Esophagus squamous epithelium (tissue), 4 donors: Measurements from ENCODE around the gene ARFGAP3.

ENCODE experiments used
- POLR2A ChIP-seq, 4 donors: fragments of 450-650 bp; IDR thresholded peaks; one replicate each; pipeline ENCODE4 v1.6.1; 2017; ENCODE audit warnings: antibody characterized with exemption in 4 of 4, mild to moderate bottlenecking in 4 of 4, moderate library complexity in 3 of 4
- TF ChIP-seq, protein P1 (sequence below), 6 experiments: fragments of 450-650 bp in 4 of 6; fragments of 200-600 bp in 2 of 6; sonication (generic) in 2 of 6; IDR thresholded peaks; one replicate each; pipeline ENCODE4 v1.5.1; 2016 to 2019; ENCODE audit warnings: antibody characterized with exemption in 6 of 6, mild to moderate bottlenecking in 4 of 6, moderate library complexity in 4 of 6

DNA sequence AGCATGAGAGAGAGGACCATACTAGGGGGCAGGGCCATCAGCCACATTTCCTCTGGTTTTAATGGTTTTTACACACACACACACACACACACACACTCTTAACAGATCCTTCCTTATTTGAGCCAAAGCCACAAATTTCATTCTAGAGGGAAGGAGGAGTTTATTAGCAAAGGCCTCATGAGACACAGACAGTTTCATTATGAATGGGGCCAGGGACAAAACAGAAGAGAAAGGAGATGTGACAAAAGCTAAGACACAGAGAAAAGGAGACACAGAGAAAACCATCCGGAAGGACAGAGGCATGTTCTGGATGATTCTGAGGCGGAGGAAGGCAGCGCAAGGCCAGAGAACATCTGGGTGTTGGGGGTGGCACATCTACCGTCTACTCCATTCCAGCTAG lies 32.2 kb upstream of the ARFGAP3 start:
- TF ChIP-seq, protein P1, sequence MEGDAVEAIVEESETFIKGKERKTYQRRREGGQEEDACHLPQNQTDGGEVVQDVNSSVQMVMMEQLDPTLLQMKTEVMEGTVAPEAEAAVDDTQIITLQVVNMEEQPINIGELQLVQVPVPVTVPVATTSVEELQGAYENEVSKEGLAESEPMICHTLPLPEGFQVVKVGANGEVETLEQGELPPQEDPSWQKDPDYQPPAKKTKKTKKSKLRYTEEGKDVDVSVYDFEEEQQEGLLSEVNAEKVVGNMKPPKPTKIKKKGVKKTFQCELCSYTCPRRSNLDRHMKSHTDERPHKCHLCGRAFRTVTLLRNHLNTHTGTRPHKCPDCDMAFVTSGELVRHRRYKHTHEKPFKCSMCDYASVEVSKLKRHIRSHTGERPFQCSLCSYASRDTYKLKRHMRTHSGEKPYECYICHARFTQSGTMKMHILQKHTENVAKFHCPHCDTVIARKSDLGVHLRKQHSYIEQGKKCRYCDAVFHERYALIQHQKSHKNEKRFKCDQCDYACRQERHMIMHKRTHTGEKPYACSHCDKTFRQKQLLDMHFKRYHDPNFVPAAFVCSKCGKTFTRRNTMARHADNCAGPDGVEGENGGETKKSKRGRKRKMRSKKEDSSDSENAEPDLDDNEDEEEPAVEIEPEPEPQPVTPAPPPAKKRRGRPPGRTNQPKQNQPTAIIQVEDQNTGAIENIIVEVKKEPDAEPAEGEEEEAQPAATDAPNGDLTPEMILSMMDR (IDR thresholded peaks at IDR 0.05), result no peak
- TF ChIP-seq POLR2A (IDR thresholded peaks at IDR 0.05), result no peak
